ENCODE measurements around the gene CCSER1.
"Not testable (repeated sequence)": the region's sequence is repeated elsewhere in the genome, so short reads cannot be mapped to it uniquely, and the experiment has no call there.

The CCSER1 gene

DNA sequence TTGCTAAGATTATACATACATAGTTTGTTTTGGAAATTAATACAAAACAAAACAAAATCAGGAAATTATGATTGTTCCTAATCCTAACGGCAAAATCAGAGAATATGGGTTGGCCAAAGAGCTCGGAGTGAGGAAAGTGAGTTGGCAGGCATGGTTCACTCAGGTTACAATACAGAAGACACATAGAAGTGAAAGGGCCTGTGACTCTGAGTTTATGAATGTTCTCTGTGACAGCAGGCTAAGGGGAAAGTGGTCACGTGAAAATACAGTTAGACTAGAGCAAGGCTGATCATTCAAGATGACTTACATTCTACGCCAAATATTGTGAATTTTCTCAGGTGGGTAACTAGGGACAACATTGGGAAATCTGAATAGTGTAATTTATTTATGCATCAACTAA, 1001.3 kb downstream of the CCSER1 start:
- no peak overlapping the region for H3K4me3 ChIP-seq (ENCODE audit: low read depth, low read length)
- CTCF ChIA-PET = no interaction called here
- POLR2A ChIA-PET = no interaction called here
- no peak for TF ChIP-seq CTCF (IDR thresholded peaks at IDR 0.05; ENCODE audit: insufficient read depth, low read length, missing control alignments)
- DNase-seq (ENCODE audit: low read depth, low spot score) = no peak

GRCh38 chr4:91147067-91147466, 1019.9 kb downstream of the CCSER1 start:
- CTCF ChIA-PET = no interaction called here
- DNase-seq (ENCODE audit: low read depth, low spot score) = no peak

DNA sequence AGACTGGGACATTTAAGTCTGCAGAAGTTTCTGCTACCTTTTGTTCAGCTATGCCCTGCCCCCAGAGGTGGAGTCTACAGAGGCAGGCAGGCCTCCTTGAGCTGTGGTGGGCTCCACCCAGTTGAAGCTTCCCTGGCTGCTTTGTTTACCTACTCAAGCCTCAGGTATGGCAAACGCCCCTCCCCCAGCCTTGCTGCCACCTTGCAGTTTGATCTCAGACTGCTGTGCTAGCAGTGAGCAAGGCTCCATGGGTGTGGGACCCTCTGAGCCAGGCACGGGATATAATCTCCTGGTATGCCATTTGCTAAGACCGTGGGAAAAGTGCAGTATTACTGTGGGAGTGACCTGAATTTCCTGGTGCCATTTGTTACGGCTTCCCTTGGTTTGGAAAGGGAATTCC, 1026.8 kb downstream of the CCSER1 start:
- POLR2A ChIA-PET, CTCF ChIA-PET: not testable (repeated sequence)

More at GRCh38 chr4:91147067-91147466, 1019.9 kb downstream of the CCSER1 start:
- H3K4me3 ChIP-seq (ENCODE audit: low read depth, low read length) = no peak overlapping the region
- TF ChIP-seq CTCF (IDR thresholded peaks at IDR 0.05; ENCODE audit: insufficient read depth, low read length, missing control alignments) = no peak
- POLR2A ChIA-PET = no interaction called here

GRCh38 chr4:91167864-91168653, 1040.9 kb downstream of the CCSER1 start:
- POLR2A ChIA-PET; DNase-seq (ENCODE audit: low read depth, low spot score); CTCF ChIA-PET; H3K4me3 ChIP-seq (ENCODE audit: low read depth, low read length): not testable (repeated sequence)

More for the DNA sequence above, 1026.8 kb downstream of the CCSER1 start:
- DNase-seq (ENCODE audit: low read depth, low spot score); H3K4me3 ChIP-seq (ENCODE audit: low read depth, low read length): not testable (repeated sequence)

- no peak for DNase-seq (ENCODE audit: low read depth, low spot score)
- CTCF ChIA-PET = no interaction called here
- POLR2A ChIA-PET = no interaction called here
- no peak for TF ChIP-seq CTCF (IDR thresholded peaks at IDR 0.05; ENCODE audit: insufficient read depth, low read length, missing control alignments)
- H3K4me3 ChIP-seq (ENCODE audit: low read depth, low read length) = no peak overlapping the region
These were observed 1043.6 kb downstream of the CCSER1 start for GRCh38 chr4:91170768-91171167.

DNA sequence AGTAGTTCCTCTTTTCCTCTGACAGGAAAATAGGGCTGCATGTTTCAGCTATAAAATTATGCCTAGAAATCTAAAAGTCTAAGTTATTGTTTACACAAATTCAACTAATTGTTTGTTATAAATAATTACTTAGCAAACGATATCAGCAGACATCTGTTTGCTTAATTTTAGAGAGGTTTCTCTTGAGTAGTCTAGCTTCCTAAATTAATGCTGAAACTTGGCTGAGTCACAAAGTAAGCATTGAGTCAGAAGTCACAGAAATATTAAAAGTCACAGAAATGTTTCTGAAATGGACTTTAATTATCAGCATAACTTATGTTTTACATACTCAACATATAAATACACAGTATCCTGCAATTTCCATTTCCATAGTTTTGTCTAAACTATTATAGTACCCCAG, 1044.0 kb downstream of the CCSER1 start:
- no peak for DNase-seq (ENCODE audit: low read depth, low spot score)
- H3K4me3 ChIP-seq (ENCODE audit: low read depth, low read length) = no peak overlapping the region
- CTCF ChIA-PET = no interaction called here
- POLR2A ChIA-PET = no interaction called here
- no peak for TF ChIP-seq CTCF (IDR thresholded peaks at IDR 0.05; ENCODE audit: insufficient read depth, low read length, missing control alignments)

DNA sequence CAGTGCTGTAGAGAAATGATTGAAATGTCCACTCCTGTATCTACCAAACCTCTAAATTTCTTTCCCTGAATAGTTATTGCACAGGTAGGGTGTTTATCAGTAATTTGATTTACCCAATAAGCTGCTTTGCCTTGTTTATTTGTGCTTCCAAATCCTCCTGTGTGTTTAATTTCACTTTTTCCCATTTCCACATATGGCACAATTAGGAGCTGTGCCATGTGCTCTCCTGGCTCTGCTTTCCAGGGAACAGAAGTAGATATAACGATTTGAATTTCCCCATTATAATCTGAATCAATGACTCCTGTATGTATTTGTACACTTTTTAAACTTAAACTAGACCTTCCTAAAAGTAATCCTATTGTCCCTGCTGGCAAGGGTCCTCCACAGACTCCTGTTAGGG, 1057.9 kb downstream of the CCSER1 start:
- CTCF ChIA-PET; DNase-seq (ENCODE audit: low read depth, low spot score); H3K4me3 ChIP-seq (ENCODE audit: low read depth, low read length); POLR2A ChIA-PET: not testable (repeated sequence)

GRCh38 chr4:91198951-91199350, 1071.8 kb downstream of the CCSER1 start:
- no peak for DNase-seq (ENCODE audit: low read depth, low spot score)
- no peak for TF ChIP-seq CTCF (IDR thresholded peaks at IDR 0.05; ENCODE audit: insufficient read depth, low read length, missing control alignments)
- no peak overlapping the region for H3K4me3 ChIP-seq (ENCODE audit: low read depth, low read length)
- ChIA-PET CTCF (no interaction called here), POLR2A (no interaction called here)

Measured in AG04449 (cell line).